Activated CD8-positive, alpha-beta memory T cell treated with anti-CD3 and anti-CD28 coated beads, Interleukin-2, amount 50 U/mL, for 1 hour (primary cell): ENCODE results near the gene FBXO39.
"Not testable (repeated sequence)": the region's sequence is repeated elsewhere in the genome, so short reads cannot be mapped to it uniquely, and the experiment has no call there.

Experiments used
- DNase-seq: peaks from one replicate; pipeline ENCODE4 v3.0.0-alpha.2; 2020; ENCODE audit errors: extremely low read depth

The FBXO39 gene

DNA sequence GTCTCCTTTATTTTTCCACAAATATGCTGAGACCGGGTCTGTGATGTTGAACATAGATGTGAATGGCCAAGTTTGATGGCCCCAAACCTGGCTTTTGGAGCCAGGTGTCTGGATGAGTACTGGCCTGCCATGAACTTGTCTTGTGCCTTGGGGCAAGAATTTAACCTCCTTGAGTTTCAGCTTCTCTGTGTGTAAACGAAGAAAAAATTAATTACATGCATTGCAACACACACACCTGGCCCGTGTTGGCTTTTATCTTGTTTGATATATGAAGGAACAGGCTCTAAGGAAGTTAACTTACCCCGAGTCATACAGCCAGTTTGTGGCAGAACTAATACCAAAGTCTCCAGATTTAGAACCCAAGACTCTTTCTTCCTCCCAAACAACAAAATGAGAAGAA is 13.1 kb downstream of the FBXO39 start:
- DNase-seq = no peak

DNA sequence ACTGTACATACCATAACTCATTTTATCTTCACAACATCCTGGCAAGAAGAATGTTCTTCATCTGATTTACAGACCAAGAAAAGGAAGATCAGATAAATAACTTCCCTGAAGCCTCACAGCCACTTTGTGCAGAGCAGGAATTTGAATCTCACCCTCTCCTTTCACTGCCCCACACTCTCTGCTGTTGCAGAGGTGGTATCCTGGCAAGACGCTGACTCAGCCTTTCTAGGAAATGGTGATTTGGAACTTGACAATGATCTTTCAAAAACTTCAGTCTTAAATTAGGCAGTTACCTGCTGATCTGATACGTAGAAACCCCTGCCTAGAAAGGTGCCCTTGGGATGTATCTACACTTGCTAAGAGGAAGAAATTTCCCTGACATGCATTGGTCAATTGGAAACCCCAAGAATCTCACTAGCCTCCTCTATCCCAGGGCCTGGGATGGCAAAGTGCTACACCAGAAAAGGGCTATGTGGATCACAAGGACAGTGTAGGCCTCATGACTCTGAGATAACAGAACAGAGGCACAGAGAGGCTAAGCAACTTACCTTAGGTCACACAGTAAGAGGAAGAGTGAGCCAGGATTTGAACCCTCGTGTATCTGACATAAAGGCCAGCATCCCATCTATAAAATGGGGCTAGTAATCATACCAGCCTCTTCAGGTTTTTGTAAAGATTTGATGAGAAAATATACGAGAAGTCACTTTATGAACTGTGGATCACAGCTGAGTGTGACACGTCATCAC is 17.9 kb downstream of the FBXO39 start:
- DNase-seq = no peak

GRCh38 chr17:6796017-6796886 is 20.2 kb downstream of the FBXO39 start:
- DNase-seq = no peak

- DNase-seq = no peak
Observed at GRCh38 chr17:6796887-6797490, 21.0 kb downstream of the FBXO39 start.

DNA sequence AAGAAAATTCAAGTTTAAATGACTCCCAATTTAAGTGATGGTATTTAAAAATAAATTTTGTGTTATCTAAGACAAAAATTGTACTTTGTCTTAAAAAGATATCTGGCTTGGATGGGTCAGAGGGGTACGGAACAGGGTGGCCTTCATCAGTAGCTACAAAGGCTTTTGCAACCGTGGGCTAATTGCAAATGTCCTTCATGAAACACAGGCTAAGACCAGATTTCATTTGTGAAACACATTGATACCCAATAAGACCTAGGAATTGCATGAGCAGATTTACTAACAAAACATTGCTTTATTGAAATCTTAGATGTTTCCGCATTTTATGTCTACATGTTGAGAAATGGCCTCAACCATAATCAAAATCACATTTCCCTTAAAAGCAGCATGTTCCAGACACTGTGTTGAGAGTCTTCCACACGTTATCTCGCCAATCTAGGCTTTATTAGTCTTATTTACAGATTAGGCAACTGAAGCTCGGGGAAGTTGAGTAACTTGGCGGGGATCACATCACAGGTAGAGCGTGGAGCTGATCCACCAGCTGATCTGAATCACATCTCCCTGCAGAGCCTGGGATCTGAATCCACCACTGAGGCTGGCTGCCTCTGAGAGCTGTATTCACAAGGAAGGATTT is 21.8 kb downstream of the FBXO39 start:
- no peak for DNase-seq

DNA sequence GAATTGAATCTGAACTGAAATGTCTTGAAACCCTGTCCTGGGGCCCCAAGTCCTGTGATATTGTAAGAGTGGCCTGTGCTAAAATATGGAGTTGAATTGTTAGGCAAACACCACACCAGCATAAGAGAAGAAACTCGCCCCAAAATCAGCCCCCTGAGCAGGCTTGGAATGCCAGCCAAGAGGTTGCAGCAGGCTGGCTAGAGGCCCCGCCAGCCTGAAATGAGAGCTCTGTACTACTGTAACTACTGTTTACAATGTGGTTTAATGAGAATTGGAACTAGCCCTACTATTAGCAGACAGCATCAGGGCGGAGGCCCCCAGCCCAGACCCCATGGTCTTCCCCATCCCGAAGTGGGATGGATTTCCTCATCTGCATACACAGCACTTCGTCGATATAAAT is 23.7 kb downstream of the FBXO39 start:
- no peak for DNase-seq

GRCh38 chr17:6800422-6801027 is 24.5 kb downstream of the FBXO39 start:
- DNase-seq = no peak

DNA sequence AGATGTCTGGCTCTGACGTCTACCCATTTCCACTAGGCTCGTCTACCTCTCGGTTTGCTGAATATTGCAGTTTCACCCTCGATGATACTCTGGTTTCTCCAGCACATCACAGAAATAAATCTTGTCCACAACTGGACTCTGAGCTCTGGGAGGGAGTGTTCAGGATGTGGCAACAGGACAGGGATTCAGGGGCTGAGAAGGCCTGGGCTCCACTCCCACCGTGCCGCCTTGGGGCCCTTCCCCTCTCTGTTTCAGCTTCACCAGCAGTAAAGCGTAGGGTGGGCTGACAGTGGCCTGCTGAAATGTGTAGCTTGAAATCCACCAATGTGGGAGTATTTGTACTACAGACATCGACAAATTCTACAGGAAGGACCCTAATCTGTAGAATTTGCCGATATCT is 35.5 kb downstream of the FBXO39 start:
- DNase-seq = no peak

DNA sequence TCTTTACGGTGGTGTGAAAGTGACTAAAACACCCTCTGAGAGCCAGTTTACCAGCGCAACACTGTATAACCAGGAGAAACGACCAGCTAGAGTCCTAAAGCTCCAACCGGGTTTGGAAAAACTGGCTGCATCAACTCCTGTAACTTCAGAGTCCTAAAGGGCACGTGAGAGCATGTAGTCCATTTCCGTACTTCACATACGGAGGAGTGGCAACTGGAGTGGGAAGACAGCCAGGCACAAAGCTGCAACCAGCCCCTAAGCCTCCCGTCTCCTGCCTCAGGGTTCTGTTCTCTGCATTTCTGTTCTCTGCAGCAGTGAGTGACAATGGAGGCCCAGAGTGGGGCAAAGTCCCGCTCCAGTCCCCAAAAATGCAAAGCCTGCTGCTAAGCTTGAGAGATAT is 36.3 kb downstream of the FBXO39 start:
- no peak for DNase-seq

GRCh38 chr17:6815775-6816174 is 39.8 kb downstream of the FBXO39 start:
- DNase-seq = no peak

- DNase-seq = not testable (repeated sequence)
Observed at GRCh38 chr17:6816368-6816767, 40.4 kb downstream of the FBXO39 start.

DNA sequence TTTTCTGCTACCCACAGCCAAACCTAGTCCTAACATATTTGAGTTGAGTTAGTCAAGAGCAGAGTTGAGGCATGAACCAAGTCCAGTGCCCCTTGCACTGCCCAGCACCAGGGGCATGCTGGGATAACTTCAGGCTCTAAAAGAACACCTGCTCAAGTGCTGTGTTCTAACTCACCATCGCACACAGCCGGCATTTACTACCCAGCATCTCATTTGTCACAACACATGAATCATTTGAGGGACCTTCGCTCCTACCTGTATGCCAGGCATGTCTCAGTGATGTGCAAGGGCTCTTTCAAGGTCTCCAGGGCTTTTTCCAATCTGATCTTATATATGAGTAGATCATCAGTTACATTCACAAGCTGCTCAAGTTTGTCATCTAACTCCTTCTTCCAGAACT is 42.9 kb downstream of the FBXO39 start:
- DNase-seq = no peak

- DNase-seq = no peak
Observed at GRCh38 chr17:6823011-6823442, 47.0 kb downstream of the FBXO39 start.

DNA sequence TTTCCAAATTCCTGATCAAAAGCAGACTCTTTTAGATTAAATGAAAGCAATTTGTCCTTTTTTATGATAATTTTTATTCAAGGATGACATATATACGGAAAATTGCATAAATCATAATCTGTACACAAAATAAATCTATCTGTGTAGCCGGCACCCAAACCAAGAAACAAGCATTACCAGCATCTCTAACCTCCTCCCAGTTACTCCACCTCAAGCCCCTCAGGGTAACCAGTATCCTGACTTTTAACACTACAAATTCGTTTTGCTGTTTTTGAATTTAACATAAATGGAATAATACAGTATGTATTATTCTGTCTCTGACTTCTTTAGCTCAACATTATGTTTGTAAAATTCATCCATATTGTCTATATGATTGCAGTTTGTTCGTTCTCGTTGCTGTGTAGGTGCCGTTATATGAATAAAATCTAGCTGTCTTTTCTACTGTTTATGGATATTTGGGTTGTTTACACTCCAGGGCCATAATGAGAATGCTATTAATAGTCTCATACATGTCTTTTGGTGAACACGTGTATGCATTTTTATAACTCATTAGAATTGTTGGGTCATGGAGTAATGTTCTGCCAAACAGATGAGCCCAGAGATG is 54.5 kb downstream of the FBXO39 start:
- no peak for DNase-seq

DNA sequence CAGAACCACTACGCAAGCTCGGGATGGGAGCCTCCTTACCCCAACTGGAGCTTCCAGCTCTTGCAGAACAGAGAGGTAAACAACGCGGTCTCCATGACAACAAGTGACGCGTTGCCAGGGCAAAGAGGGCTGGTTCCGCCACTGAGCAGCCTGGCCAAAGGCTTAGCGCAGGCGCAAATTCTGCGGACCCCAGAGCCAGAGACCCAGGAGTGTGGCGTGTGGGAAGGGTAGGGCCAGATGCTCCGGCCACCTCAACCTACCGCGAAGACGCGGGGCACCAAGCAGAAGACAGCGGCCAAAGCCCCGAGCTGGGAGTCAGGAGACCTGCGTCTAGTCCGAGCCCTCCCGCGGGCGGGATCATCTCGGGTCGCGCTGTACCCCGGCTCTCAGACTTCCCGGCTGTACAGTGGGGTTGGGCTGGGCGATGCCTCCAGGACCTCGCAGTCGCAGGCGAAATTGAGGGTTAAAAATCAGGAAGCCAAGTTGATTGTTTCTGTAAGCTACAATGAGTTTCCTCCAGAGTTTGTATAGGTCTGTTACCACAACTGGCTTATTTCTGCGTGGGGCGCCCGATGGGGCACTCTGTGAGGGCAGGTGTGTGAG is 55.7 kb downstream of the FBXO39 start, which contains the start of gene TEKT1:
Gene TEKT1, minus strand, starts transcription at position 69 of the 603 bp plus-strand sequence. CDS start 1,353 bp downstream, outside the sequence.
- peak; percentile 61 for DNase-seq
